Stimulated activated CD4-positive, alpha-beta T cell treated with anti-CD3 and anti-CD28 coated beads, Interleukin-12 subunit alpha, Interleukin-12 subunit beta, amount 100 ng/mL, for 24 hours (primary cell): Measurements from ENCODE around the gene SELENOP.
"Not testable (repeated sequence)": the region's sequence is repeated elsewhere in the genome, so short reads cannot be mapped to it uniquely, and the experiment has no call there.

ENCODE experiments used
- DNase-seq, 2 experiments: peaks; one replicate each; pipeline ENCODE4 v3.0.0-alpha.2; 2020; ENCODE audit warnings: low read depth in 2 of 2

The SELENOP gene

GRCh38 chr5:42826757-42827515 is 15.2 kb upstream of the SELENOP start:
- DNase-seq = no peak

GRCh38 chr5:42825422-42826148 is 13.9 kb upstream of the SELENOP start:
- no peak for DNase-seq

GRCh38 chr5:42824347-42824976 is 12.8 kb upstream of the SELENOP start:
- DNase-seq = no peak

GRCh38 chr5:42822548-42822947 is 10.9 kb upstream of the SELENOP start:
- no peak for DNase-seq

- no peak for DNase-seq
Measured at GRCh38 chr5:42819745-42820144, 8.1 kb upstream of the SELENOP start.

GRCh38 chr5:42816546-42816945 is 4.9 kb upstream of the SELENOP start:
- not testable (repeated sequence) for DNase-seq

- no peak for DNase-seq
Measured at GRCh38 chr5:42813533-42813932, 1.8 kb upstream of the SELENOP start.

GRCh38 chr5:42812620-42813019 is 928 bp upstream of the SELENOP start:
- no peak for DNase-seq

GRCh38 chr5:42810834-42811590 is 680 bp downstream of the SELENOP start:
- DNase-seq = no peak

- DNase-seq = no peak
Measured at GRCh38 chr5:42808888-42809611, 2.6 kb downstream of the SELENOP start.

GRCh38 chr5:42807722-42808447 is 3.8 kb downstream of the SELENOP start:
- no peak for DNase-seq

GRCh38 chr5:42806701-42807262 is 4.9 kb downstream of the SELENOP start:
- DNase-seq = no peak

GRCh38 chr5:42806004-42806700 is 5.5 kb downstream of the SELENOP start:
- no peak for DNase-seq

GRCh38 chr5:42804717-42805339 is 6.9 kb downstream of the SELENOP start:
- DNase-seq = no peak

GRCh38 chr5:42801516-42802166 is 10.1 kb downstream of the SELENOP start:
- no peak for DNase-seq

- no peak for DNase-seq
Measured at GRCh38 chr5:42800748-42801330, 10.9 kb downstream of the SELENOP start.

GRCh38 chr5:42799668-42800114 is 12.0 kb downstream of the SELENOP start:
- DNase-seq = no peak

- no peak for DNase-seq
Measured at GRCh38 chr5:42799241-42799608, 12.5 kb downstream of the SELENOP start.
